HEK293T (cell line): ENCODE data around the gene TAOK1.

Source experiments
- BHLHE40 ChIP-seq: fragments of 450-650 bp; IDR thresholded peaks from 2 replicates; pipeline ENCODE4 v1.6.1; 2016; ENCODE audit warnings: mild to moderate bottlenecking, moderate library complexity, borderline replicate concordance
- CTBP1 ChIP-seq: fragments of 450-650 bp; IDR thresholded peaks from 2 replicates; pipeline ENCODE4 v1.6.1; 2016; ENCODE audit warnings: borderline replicate concordance
- FOXK2 ChIP-seq: fragments of 450-650 bp; IDR thresholded peaks from 2 replicates; pipeline ENCODE4 v1.6.1; 2016; ENCODE audit warnings: mild to moderate bottlenecking
- NFRKB ChIP-seq: fragments of 450-650 bp; IDR thresholded peaks from 2 replicates; pipeline ENCODE4 v1.6.1; 2016; ENCODE audit warnings: mild to moderate bottlenecking, moderate library complexity
- SP1 ChIP-seq: fragments of 450-650 bp; IDR thresholded peaks from 2 replicates; pipeline ENCODE4 v1.6.1; 2017
- SUZ12 ChIP-seq: fragments of 450-650 bp; IDR thresholded peaks from 2 replicates; pipeline ENCODE4 v1.6.1; 2016; ENCODE audit warnings: mild to moderate bottlenecking
- TARDBP ChIP-seq: fragments of 450-650 bp; IDR thresholded peaks from 2 replicates; pipeline ENCODE4 v1.6.1; 2016

- TF ChIP-seq FOXK2 (no peak), TARDBP (no peak), SP1 (no peak), CTBP1 (no peak), SUZ12 (no peak), BHLHE40 (no peak), NFRKB (no peak)
Measured at GRCh38 chr17:29577001-29577370, 186.8 kb downstream of the TAOK1 start.
